GM23338 (cell line): ENCODE results near the gene PROCA1. TPM values are rescaled to one million over a fixed set of nuclear protein-coding genes. Genes with fewer than 3 reads are reported as not detected.

Experiments used
- ATAC-seq: fragments of 200-7000 bp; cut with Tn5 transposase; 3 replicates; pipeline ENCODE4 v1.9.1; 2020
- DNase-seq: peaks from one replicate; pipeline ENCODE4 v3.0.0-alpha.2; 2015; ENCODE audit warnings: low spot score
- H2AFZ ChIP-seq: fragments of 200-600 bp; sonication (generic); 2 replicates; pipeline ENCODE4 v1.8.0; 2016; ENCODE audit warnings: antibody characterized with exemption, mild to moderate bottlenecking, moderate library complexity
- H3F3A ChIP-seq: fragments of 200-600 bp; sonication (generic); replicated peaks from 2 replicates; pipeline ENCODE4 v1.8.0; 2017; ENCODE audit warnings: antibody characterized with exemption, mixed run types, low read depth
- H3K27ac ChIP-seq: fragments of 200-600 bp; sonication (generic); 2 replicates; pipeline ENCODE4 v1.6.1; 2016; ENCODE audit warnings: low read depth
- H3K27me3 ChIP-seq: fragments of 200-600 bp; sonication (generic); 2 replicates; pipeline ENCODE4 v1.8.0; 2016; ENCODE audit warnings: mild to moderate bottlenecking, mixed run types, moderate library complexity; ENCODE audit not compliant: insufficient read depth
- H3K36me3 ChIP-seq: fragments of 200-600 bp; sonication (generic); 2 replicates; pipeline ENCODE4 v1.8.0; 2016; ENCODE audit warnings: mild to moderate bottlenecking; ENCODE audit not compliant: insufficient read depth
- H3K4me1 ChIP-seq: fragments of 200-600 bp; sonication (generic); 2 replicates; pipeline ENCODE4 v1.8.0; 2016; ENCODE audit warnings: mild to moderate bottlenecking, moderate library complexity; ENCODE audit not compliant: insufficient read depth
- H3K4me2 ChIP-seq: fragments of 200-600 bp; sonication (generic); 2 replicates; pipeline ENCODE4 v1.7.1; 2017; ENCODE audit warnings: mixed run types
- H3K4me3 ChIP-seq: fragments of 200-600 bp; sonication (generic); 2 replicates; pipeline ENCODE4 v1.6.1; 2016; ENCODE audit warnings: mixed run types
- H3K79me2 ChIP-seq: fragments of 200-600 bp; sonication (generic); replicated peaks from 2 replicates; pipeline ENCODE4 v1.8.0; 2017; ENCODE audit warnings: mild to moderate bottlenecking; ENCODE audit not compliant: insufficient read depth
- H3K9me2 ChIP-seq: fragments of 200-600 bp; sonication (generic); 2 replicates; pipeline ENCODE4 v1.8.0; 2017; ENCODE audit not compliant: insufficient read depth
- H4K20me1 ChIP-seq: fragments of 200-600 bp; sonication (generic); replicated peaks from 2 replicates; pipeline ENCODE4 v1.8.0; 2017; ENCODE audit warnings: mild to moderate bottlenecking; ENCODE audit not compliant: insufficient read depth
- H3K27ac Mint-ChIP-seq: 2 replicates; pipeline ENCODE4 v1.8.0; 2020; ENCODE audit warnings: inconsistent platforms, mild to moderate bottlenecking, moderate library complexity, mixed read lengths
- H3K27me3 Mint-ChIP-seq: 3 replicates; pipeline ENCODE4 v1.8.0; 2022; ENCODE audit warnings: low read depth, mild to moderate bottlenecking, moderate library complexity, mixed read lengths, inconsistent platforms; ENCODE audit not compliant: insufficient read depth, poor library complexity
- H3K36me3 Mint-ChIP-seq: 3 replicates; pipeline ENCODE4 v1.8.0; 2021; ENCODE audit warnings: low read depth, mild to moderate bottlenecking, inconsistent platforms, moderate library complexity, mixed read lengths
- H3K4me1 Mint-ChIP-seq: 3 replicates; pipeline ENCODE4 v1.8.0; 2020; ENCODE audit warnings: mild to moderate bottlenecking, inconsistent platforms, mixed read lengths
- H3K4me3 Mint-ChIP-seq: 3 replicates; pipeline ENCODE4 v1.8.0; 2021; ENCODE audit warnings: moderate library complexity, mild to moderate bottlenecking, inconsistent platforms, mixed read lengths
- H3K9me3 Mint-ChIP-seq: 3 replicates; pipeline ENCODE4 v1.8.0; 2020; ENCODE audit warnings: moderate library complexity, mild to moderate bottlenecking, inconsistent platforms, mixed read lengths
- CREB1 ChIP-seq: fragments of 250-450 bp; sonication (Bioruptor Pico); IDR thresholded peaks from 2 replicates; pipeline ENCODE4 v1.5.0; 2020; ENCODE audit warnings: low read depth, mild to moderate bottlenecking, moderate library complexity
- JUNB ChIP-seq: IDR thresholded peaks from one replicate; pipeline ENCODE4 v1.6.1; 2016; ENCODE audit warnings: antibody characterized with exemption; ENCODE audit not compliant: unreplicated experiment
- NANOG ChIP-seq: IDR thresholded peaks from 2 replicates; pipeline ENCODE4 v1.6.1; 2016; ENCODE audit warnings: antibody characterized with exemption, borderline replicate concordance
- STAT1 ChIP-seq: IDR thresholded peaks from one replicate; pipeline ENCODE4 v1.6.1; 2016; ENCODE audit warnings: antibody characterized with exemption; ENCODE audit not compliant: unreplicated experiment
- ZNF331 ChIP-seq: fragments of 250-450 bp; sonication (Bioruptor Pico); IDR thresholded peaks from 2 replicates; pipeline ENCODE4 v1.5.0; 2020; ENCODE audit warnings: low read depth, mild to moderate bottlenecking, moderate library complexity
- polyA plus RNA-seq: library from polyadenylated mRNA; unstranded; fragments of >200 nt; fragmentation: Nextera tagmentation; extraction: Ambion mirVana; gene quantifications from 2 replicates; pipeline ENCODE4 v1.2.1, GENCODE V29; 2016
- total RNA-seq: library from RNA; depleted of rRNA; stranded (reverse); fragments of >200 nt; shearing (Covaris generic); gene quantifications from 2 replicates; pipeline ENCODE4 v1.2.3, GENCODE V29; 2014
- TF ChIP-seq, protein P1 (sequence below), 2 experiments: fragments of 200-600 bp in 1 of 2; sonication (generic) in 1 of 2; conservative IDR thresholded peaks; 2 replicates each; pipeline versions ENCODE4 v1.5.1 to v1.6.1; 2016 to 2017; ENCODE audit warnings: antibody characterized with exemption in 2 of 2, low read depth in 2 of 2, mild to moderate bottlenecking in 2 of 2, moderate library complexity in 1 of 2
- TF ChIP-seq, protein P2 (sequence below): fragments of 250-450 bp; sonication (Bioruptor Pico); IDR thresholded peaks from 2 replicates; pipeline ENCODE4 v1.5.0; 2020; ENCODE audit warnings: mild to moderate bottlenecking, moderate library complexity

PROCA1 gene
- total and polyA plus RNA-seq, 2 experiments from 2014 or later: 11.3 to 14.4 TPM

DNA sequence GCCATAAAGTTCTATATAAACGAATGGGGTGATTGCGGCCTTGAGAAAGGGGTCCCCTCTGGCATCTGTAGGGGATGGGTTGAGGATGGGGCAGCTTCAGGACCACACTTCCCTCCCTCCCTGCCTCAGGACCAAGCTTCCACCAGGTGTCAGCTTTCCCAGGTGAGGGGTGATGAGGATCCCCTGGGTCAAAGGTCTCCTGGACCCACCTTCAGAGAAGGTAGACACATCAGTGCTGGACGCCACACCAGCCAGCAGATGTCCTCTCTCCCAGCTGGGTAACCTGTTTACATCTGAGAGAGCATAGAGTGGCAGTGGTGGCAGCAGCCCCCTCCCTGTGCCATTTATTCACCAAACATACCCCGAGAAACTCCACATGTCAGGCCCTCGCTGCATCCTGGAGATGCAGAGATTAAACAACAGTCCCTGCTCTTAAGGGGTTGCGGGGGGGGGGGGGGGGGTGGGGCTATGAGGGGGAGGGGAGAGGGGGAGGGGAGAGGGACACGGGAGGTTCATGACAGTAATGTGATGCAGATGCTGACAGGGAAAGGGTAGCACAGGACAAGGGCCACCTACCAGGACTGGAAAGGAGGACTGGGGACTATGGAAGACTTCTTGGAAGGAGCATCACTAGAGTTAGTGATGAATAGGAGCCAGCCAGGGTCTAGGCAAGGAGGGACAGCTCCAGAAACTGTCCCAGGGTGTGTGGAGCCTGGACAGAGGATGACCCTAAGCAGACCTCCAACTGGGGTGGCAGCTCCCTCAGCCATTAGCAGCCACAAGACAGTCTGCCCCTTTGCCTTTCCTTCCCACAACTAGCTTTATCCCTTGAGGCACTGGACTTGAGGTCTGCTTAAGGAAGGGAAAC, 5.0 kb downstream of the PROCA1 start:
- Mint-ChIP-seq H3K27me3 (peaks cover 29% of the 10 kb centered on the region), H3K27ac (no peak overlapping the region), H3K36me3 (peaks cover 40% of the 10 kb centered on the region), H3K4me1 (peaks cover 43% of the 10 kb centered on the region), H3K9me3 (no peaks in the 10 kb centered on the region; the same call in 2 of the 3 replicates), H3K4me3 (no peak overlapping the region; the same call in 2 of the 3 replicates)
- Histone ChIP-seq H2AFZ (no peak overlapping the region), H3K4me2 (0 out of 2 replicates have a peak overlapping the region, but pooled peaks have one; percentile 32), H3K36me3 (no peaks in the 10 kb centered on the region), H3K4me3 (no peak overlapping the region), H3K79me2 (peaks cover 19% of the 10 kb centered on the region), H3K27me3 (no peaks in the 10 kb centered on the region), H3K4me1 (peaks cover 12% of the 10 kb centered on the region; the same call in 1 of the 2 replicates), H3F3A (peaks cover 25% of the 10 kb centered on the region), H3K27ac (no peak overlapping the region), H4K20me1 (peaks cover 7% of the 10 kb centered on the region; the same call in 1 of the 2 replicates), H3K9me2 (no peaks in the 10 kb centered on the region)
- no peak for ATAC-seq
- TF ChIP-seq, protein P1, sequence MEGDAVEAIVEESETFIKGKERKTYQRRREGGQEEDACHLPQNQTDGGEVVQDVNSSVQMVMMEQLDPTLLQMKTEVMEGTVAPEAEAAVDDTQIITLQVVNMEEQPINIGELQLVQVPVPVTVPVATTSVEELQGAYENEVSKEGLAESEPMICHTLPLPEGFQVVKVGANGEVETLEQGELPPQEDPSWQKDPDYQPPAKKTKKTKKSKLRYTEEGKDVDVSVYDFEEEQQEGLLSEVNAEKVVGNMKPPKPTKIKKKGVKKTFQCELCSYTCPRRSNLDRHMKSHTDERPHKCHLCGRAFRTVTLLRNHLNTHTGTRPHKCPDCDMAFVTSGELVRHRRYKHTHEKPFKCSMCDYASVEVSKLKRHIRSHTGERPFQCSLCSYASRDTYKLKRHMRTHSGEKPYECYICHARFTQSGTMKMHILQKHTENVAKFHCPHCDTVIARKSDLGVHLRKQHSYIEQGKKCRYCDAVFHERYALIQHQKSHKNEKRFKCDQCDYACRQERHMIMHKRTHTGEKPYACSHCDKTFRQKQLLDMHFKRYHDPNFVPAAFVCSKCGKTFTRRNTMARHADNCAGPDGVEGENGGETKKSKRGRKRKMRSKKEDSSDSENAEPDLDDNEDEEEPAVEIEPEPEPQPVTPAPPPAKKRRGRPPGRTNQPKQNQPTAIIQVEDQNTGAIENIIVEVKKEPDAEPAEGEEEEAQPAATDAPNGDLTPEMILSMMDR (conservative IDR thresholded peaks at IDR 0.05; ENCODE audit: low read depth in 2 of 2): peak; percentile 9 to 46; a peak in 2 of 4 replicates
- TF ChIP-seq STAT1 (no peak), JUNB (no peak), CREB1 (CRISPR knock-in tag) (no peak), ZNF331 (CRISPR knock-in tag) (no peak)
- peak; percentile 42 for DNase-seq

DNA sequence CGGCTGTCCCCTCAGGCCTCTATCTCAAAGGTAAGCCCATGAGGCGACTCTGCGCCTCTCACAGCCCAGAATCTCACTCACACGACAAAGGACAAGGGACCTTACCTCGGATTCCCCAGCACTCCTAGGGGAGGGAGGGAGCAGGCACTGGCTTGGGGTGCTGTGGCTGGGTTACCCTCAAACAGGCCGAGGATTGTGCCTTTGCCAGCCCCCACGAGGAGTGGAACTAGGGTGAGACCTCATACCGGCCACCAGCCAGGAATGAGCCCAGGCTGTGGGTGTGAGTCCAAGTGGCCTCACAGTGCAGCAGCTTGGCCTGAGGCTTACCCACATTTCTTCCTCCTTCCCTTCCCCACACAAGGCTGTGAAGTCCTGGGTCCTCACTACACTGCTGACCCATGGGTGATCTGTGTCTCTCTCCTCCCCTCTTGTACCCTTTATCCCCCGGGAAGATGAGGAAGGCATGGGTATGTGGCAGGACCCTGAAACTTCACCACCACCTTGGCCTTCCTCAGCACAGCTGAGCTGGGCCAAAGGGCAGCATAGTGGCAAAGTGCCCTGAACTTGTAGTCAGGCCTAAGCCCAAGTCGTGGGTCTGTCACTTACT, 5.9 kb downstream of the PROCA1 start:
- Mint-ChIP-seq H3K27ac (0 out of 2 replicates have a peak overlapping the region, but pooled peaks have one; percentile 42), H3K36me3 (peaks cover 48% of the 10 kb centered on the region), H3K9me3 (no peaks in the 10 kb centered on the region; the same call in 2 of the 3 replicates), H3K4me1 (peaks cover 44% of the 10 kb centered on the region), H3K4me3 (no peak overlapping the region; the same call in 2 of the 3 replicates), H3K27me3 (peaks cover 29% of the 10 kb centered on the region)
- TF ChIP-seq, protein P1 (conservative IDR thresholded peaks at IDR 0.05; ENCODE audit: low read depth in 2 of 2): no peak
- TF ChIP-seq STAT1 (no peak), NANOG (no peak)
- TF ChIP-seq, protein P2, sequence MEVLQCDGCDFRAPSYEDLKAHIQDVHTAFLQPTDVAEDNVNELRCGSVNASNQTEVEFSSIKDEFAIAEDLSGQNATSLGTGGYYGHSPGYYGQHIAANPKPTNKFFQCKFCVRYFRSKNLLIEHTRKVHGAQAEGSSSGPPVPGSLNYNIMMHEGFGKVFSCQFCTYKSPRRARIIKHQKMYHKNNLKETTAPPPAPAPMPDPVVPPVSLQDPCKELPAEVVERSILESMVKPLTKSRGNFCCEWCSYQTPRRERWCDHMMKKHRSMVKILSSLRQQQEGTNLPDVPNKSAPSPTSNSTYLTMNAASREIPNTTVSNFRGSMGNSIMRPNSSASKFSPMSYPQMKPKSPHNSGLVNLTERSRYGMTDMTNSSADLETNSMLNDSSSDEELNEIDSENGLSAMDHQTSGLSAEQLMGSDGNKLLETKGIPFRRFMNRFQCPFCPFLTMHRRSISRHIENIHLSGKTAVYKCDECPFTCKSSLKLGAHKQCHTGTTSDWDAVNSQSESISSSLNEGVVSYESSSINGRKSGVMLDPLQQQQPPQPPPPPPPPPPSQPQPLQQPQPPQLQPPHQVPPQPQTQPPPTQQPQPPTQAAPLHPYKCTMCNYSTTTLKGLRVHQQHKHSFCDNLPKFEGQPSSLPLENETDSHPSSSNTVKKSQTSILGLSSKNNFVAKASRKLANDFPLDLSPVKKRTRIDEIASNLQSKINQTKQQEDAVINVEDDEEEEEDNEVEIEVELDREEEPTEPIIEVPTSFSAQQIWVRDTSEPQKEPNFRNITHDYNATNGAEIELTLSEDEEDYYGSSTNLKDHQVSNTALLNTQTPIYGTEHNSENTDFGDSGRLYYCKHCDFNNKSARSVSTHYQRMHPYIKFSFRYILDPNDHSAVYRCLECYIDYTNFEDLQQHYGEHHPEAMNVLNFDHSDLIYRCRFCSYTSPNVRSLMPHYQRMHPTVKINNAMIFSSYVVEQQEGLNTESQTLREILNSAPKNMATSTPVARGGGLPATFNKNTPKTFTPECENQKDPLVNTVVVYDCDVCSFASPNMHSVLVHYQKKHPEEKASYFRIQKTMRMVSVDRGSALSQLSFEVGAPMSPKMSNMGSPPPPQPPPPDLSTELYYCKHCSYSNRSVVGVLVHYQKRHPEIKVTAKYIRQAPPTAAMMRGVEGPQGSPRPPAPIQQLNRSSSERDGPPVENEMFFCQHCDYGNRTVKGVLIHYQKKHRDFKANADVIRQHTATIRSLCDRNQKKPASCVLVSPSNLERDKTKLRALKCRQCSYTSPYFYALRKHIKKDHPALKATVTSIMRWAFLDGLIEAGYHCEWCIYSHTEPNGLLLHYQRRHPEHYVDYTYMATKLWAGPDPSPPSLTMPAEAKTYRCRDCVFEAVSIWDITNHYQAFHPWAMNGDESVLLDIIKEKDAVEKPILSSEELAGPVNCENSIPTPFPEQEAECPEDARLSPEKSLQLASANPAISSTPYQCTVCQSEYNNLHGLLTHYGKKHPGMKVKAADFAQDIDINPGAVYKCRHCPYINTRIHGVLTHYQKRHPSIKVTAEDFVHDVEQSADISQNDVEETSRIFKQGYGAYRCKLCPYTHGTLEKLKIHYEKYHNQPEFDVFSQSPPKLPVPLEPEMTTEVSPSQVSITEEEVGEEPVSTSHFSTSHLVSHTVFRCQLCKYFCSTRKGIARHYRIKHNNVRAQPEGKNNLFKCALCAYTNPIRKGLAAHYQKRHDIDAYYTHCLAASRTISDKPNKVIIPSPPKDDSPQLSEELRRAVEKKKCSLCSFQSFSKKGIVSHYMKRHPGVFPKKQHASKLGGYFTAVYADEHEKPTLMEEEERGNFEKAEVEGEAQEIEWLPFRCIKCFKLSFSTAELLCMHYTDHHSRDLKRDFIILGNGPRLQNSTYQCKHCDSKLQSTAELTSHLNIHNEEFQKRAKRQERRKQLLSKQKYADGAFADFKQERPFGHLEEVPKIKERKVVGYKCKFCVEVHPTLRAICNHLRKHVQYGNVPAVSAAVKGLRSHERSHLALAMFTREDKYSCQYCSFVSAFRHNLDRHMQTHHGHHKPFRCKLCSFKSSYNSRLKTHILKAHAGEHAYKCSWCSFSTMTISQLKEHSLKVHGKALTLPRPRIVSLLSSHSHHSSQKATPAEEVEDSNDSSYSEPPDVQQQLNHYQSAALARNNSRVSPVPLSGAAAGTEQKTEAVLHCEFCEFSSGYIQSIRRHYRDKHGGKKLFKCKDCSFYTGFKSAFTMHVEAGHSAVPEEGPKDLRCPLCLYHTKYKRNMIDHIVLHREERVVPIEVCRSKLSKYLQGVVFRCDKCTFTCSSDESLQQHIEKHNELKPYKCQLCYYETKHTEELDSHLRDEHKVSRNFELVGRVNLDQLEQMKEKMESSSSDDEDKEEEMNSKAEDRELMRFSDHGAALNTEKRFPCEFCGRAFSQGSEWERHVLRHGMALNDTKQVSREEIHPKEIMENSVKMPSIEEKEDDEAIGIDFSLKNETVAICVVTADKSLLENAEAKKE (CRISPR knock-in tag): no peak
- ATAC-seq (peak; percentile 4; the same call in 1 of the 3 replicates), DNase-seq (no peak)
- Histone ChIP-seq H3K79me2 (peaks cover 19% of the 10 kb centered on the region), H2AFZ (no peak overlapping the region), H3K4me3 (no peak overlapping the region), H3F3A (peaks cover 22% of the 10 kb centered on the region), H4K20me1 (peaks cover 7% of the 10 kb centered on the region; the same call in 1 of the 2 replicates), H3K27ac (no peak overlapping the region), H3K27me3 (no peaks in the 10 kb centered on the region), H3K9me2 (no peaks in the 10 kb centered on the region), H3K36me3 (peaks cover 3% of the 10 kb centered on the region; the same call in 1 of the 2 replicates), H3K4me2 (no peak overlapping the region), H3K4me1 (peaks cover 12% of the 10 kb centered on the region; the same call in 1 of the 2 replicates)
